PC-3 (cell line): ENCODE measurements around the gene IGFBP4.

Experiments
- EZH2 ChIP-seq: fragments of 300-600 bp; sonication (generic); IDR thresholded peaks from one replicate; pipeline ENCODE4 v1.6.1; 2017; ENCODE audit warnings: antibody characterized with exemption, mild to moderate bottlenecking, low read length; ENCODE audit not compliant: unreplicated experiment
- TF ChIP-seq, protein P1 (sequence below): fragments of 300-600 bp; sonication (generic); conservative IDR thresholded peaks from 2 replicates; pipeline ENCODE4 v1.5.1; 2017; ENCODE audit warnings: antibody characterized with exemption, low read depth, mild to moderate bottlenecking, low read length

DNA sequence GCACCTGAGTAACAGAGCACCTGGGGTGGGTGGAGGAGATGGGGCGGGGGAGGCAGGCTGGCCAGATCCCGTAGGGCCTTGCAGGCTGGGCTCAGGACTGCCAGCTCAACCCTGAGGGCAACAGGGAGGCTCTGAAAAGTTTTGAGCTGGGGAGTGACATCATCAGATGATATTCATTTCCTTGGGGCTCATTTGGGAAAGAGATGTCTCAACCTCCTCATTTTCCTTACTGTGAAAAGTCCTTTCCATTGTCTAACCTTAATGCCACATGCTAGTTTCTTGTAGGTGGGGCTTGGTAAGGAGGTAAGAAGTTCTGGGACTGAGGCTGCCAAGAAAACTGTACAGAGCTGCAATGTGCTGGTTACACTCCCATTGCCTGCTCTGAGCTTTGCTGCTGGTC, 54.4 kb downstream of the IGFBP4 start:
- TF ChIP-seq, protein P1, sequence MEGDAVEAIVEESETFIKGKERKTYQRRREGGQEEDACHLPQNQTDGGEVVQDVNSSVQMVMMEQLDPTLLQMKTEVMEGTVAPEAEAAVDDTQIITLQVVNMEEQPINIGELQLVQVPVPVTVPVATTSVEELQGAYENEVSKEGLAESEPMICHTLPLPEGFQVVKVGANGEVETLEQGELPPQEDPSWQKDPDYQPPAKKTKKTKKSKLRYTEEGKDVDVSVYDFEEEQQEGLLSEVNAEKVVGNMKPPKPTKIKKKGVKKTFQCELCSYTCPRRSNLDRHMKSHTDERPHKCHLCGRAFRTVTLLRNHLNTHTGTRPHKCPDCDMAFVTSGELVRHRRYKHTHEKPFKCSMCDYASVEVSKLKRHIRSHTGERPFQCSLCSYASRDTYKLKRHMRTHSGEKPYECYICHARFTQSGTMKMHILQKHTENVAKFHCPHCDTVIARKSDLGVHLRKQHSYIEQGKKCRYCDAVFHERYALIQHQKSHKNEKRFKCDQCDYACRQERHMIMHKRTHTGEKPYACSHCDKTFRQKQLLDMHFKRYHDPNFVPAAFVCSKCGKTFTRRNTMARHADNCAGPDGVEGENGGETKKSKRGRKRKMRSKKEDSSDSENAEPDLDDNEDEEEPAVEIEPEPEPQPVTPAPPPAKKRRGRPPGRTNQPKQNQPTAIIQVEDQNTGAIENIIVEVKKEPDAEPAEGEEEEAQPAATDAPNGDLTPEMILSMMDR, result no peak
- no peak for TF ChIP-seq EZH2
